ENCODE results near the gene CLP1.

- TF ChIP-seq, protein P1, sequence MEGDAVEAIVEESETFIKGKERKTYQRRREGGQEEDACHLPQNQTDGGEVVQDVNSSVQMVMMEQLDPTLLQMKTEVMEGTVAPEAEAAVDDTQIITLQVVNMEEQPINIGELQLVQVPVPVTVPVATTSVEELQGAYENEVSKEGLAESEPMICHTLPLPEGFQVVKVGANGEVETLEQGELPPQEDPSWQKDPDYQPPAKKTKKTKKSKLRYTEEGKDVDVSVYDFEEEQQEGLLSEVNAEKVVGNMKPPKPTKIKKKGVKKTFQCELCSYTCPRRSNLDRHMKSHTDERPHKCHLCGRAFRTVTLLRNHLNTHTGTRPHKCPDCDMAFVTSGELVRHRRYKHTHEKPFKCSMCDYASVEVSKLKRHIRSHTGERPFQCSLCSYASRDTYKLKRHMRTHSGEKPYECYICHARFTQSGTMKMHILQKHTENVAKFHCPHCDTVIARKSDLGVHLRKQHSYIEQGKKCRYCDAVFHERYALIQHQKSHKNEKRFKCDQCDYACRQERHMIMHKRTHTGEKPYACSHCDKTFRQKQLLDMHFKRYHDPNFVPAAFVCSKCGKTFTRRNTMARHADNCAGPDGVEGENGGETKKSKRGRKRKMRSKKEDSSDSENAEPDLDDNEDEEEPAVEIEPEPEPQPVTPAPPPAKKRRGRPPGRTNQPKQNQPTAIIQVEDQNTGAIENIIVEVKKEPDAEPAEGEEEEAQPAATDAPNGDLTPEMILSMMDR (IDR thresholded peaks at IDR 0.05) = no peak
- TF ChIP-seq TCF12 (IDR thresholded peaks at IDR 0.05) (no peak), GABPA (IDR thresholded peaks at IDR 0.05; ENCODE audit: low read depth) (no peak), JUND (IDR thresholded peaks at IDR 0.05) (no peak), ELF1 (IDR thresholded peaks at IDR 0.05) (no peak), EZH2phosphoT487 (IDR thresholded peaks at IDR 0.05; ENCODE audit: borderline replicate concordance, low read depth) (no peak)
- TF ChIP-seq, protein P2, sequence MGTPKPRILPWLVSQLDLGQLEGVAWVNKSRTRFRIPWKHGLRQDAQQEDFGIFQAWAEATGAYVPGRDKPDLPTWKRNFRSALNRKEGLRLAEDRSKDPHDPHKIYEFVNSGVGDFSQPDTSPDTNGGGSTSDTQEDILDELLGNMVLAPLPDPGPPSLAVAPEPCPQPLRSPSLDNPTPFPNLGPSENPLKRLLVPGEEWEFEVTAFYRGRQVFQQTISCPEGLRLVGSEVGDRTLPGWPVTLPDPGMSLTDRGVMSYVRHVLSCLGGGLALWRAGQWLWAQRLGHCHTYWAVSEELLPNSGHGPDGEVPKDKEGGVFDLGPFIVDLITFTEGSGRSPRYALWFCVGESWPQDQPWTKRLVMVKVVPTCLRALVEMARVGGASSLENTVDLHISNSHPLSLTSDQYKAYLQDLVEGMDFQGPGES (IDR thresholded peaks at IDR 0.05; ENCODE audit: low read depth, low read length) = no peak
- TF ChIP-seq, protein P3, sequence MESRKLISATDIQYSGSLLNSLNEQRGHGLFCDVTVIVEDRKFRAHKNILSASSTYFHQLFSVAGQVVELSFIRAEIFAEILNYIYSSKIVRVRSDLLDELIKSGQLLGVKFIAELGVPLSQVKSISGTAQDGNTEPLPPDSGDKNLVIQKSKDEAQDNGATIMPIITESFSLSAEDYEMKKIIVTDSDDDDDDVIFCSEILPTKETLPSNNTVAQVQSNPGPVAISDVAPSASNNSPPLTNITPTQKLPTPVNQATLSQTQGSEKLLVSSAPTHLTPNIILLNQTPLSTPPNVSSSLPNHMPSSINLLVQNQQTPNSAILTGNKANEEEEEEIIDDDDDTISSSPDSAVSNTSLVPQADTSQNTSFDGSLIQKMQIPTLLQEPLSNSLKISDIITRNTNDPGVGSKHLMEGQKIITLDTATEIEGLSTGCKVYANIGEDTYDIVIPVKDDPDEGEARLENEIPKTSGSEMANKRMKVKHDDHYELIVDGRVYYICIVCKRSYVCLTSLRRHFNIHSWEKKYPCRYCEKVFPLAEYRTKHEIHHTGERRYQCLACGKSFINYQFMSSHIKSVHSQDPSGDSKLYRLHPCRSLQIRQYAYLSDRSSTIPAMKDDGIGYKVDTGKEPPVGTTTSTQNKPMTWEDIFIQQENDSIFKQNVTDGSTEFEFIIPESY (IDR thresholded peaks at IDR 0.05; ENCODE audit: borderline replicate concordance, low read depth) = no peak
Observed at GRCh38 chr11:57643802-57644201, 13.8 kb upstream of the CLP1 start.
